Body of pancreas (tissue), 4 donors: ENCODE results near the gene C5orf46.

Source experiments
- POLR2A ChIP-seq, 3 donors: fragments of 450-650 bp; IDR thresholded peaks; one replicate each; pipeline ENCODE4 v1.6.1; 2016; ENCODE audit warnings: antibody characterized with exemption in 3 of 3, mild to moderate bottlenecking in 2 of 3
- TF ChIP-seq, protein P1 (sequence below), 7 experiments: fragments of 450-650 bp in 4 of 7; fragments of 200-600 bp in 3 of 7; sonication (generic) in 3 of 7; IDR thresholded peaks; one replicate each; pipeline ENCODE4 v1.5.1; 2016 to 2019; ENCODE audit warnings: antibody characterized with exemption in 7 of 7

GRCh38 chr5:147878066-147878759, 28.1 kb downstream of the C5orf46 start, which contains the start of gene SCGB3A2:
- TF ChIP-seq, protein P1, sequence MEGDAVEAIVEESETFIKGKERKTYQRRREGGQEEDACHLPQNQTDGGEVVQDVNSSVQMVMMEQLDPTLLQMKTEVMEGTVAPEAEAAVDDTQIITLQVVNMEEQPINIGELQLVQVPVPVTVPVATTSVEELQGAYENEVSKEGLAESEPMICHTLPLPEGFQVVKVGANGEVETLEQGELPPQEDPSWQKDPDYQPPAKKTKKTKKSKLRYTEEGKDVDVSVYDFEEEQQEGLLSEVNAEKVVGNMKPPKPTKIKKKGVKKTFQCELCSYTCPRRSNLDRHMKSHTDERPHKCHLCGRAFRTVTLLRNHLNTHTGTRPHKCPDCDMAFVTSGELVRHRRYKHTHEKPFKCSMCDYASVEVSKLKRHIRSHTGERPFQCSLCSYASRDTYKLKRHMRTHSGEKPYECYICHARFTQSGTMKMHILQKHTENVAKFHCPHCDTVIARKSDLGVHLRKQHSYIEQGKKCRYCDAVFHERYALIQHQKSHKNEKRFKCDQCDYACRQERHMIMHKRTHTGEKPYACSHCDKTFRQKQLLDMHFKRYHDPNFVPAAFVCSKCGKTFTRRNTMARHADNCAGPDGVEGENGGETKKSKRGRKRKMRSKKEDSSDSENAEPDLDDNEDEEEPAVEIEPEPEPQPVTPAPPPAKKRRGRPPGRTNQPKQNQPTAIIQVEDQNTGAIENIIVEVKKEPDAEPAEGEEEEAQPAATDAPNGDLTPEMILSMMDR (IDR thresholded peaks at IDR 0.05), result no peak
- TF ChIP-seq POLR2A (IDR thresholded peaks at IDR 0.05), result no peak
